Skeletal muscle tissue (tissue), 5 donors: ENCODE results near the gene RGS7. TPM values are rescaled to one million over a fixed set of nuclear protein-coding genes. Genes with fewer than 3 reads are reported as not detected.

Experiments used
- H3K27ac ChIP-seq: one replicate; pipeline ENCODE4 v1.7.0; 2013; ENCODE audit warnings: mild to moderate bottlenecking, low read depth, low read length, inconsistent platforms
- H3K27me3 ChIP-seq, 3 donors: one replicate each; pipeline ENCODE4 v1.7.0; 2013; ENCODE audit warnings: low read length in 3 of 3; ENCODE audit not compliant: control insufficient read depth in 3 of 3, insufficient read depth in 3 of 3
- H3K36me3 ChIP-seq, 3 donors: one replicate each; pipeline ENCODE4 v1.7.0; 2013; ENCODE audit warnings: low read length in 3 of 3; ENCODE audit not compliant: control insufficient read depth in 3 of 3, insufficient read depth in 3 of 3
- H3K4me1 ChIP-seq, 3 donors: one replicate each; pipeline ENCODE4 v1.7.0; 2013; ENCODE audit warnings: low read length in 3 of 3, mild to moderate bottlenecking in 3 of 3; ENCODE audit not compliant: control insufficient read depth in 3 of 3, insufficient read depth in 3 of 3
- H3K4me3 ChIP-seq, 3 donors: one replicate each; pipeline ENCODE4 v1.7.0; 2013; ENCODE audit warnings: low read length in 3 of 3
- H3K9ac ChIP-seq, 3 donors: one replicate each; pipeline ENCODE4 v1.7.0; 2013; ENCODE audit warnings: low read length in 3 of 3, mild to moderate bottlenecking in 3 of 3, moderate library complexity in 2 of 3, low read depth in 1 of 3
- H3K9me3 ChIP-seq, 3 donors: one replicate each; pipeline ENCODE4 v1.7.0; 2013; ENCODE audit warnings: low read length in 3 of 3; ENCODE audit not compliant: control insufficient read depth in 3 of 3
- small RNA-seq: library from RNA; depleted of rRNA; stranded (forward); fragments of <200 nt; gene quantifications from one replicate; pipeline ENCODE3, GENCODE V24; 2014
- total RNA-seq: library from RNA; depleted of rRNA; stranded (reverse); fragments of >200 nt; gene quantifications from one replicate; pipeline ENCODE4 v1.2.3, GENCODE V29; 2014
- donor health status: Osteomylitis.

Gene RGS7
- total RNA-seq, 1 donor from 2014 or later: not detected

GRCh38 chr1:240734001-240734400 is 623.0 kb downstream of the RGS7 start:
- H3K4me3 ChIP-seq: no peak overlapping the region
- no peaks in the 10 kb centered on the region for H3K27me3 ChIP-seq
- H3K36me3 ChIP-seq: no peaks in the 10 kb centered on the region
- H3K9me3 ChIP-seq: no peaks in the 10 kb centered on the region
- no peak overlapping the region for H3K9ac ChIP-seq
- H3K4me1 ChIP-seq: no peaks in the 10 kb centered on the region
- H3K27ac ChIP-seq: no peak overlapping the region

- no peaks in the 10 kb centered on the region for H3K36me3 ChIP-seq
- H3K9ac ChIP-seq: no peak overlapping the region
- H3K27me3 ChIP-seq: no peaks in the 10 kb centered on the region
- no peaks in the 10 kb centered on the region for H3K9me3 ChIP-seq
- no peak overlapping the region for H3K4me3 ChIP-seq
- H3K27ac ChIP-seq: no peak overlapping the region
- H3K4me1 ChIP-seq: no peaks in the 10 kb centered on the region
Measured at GRCh38 chr1:240732390-240732789, 624.6 kb downstream of the RGS7 start.

Small RNA genes within 50 kb of the gene (small RNA-seq; reads per million reads assigned to genes)
- not detected for gene MIR3123

Other genes with a start within 250 kb of the RGS7 start
- gene FH, start 162.6 kb upstream of the RGS7 start, total RNA-seq: 79.9 TPM
- 0.52 TPM for gene KMO, start 175.2 kb upstream of the RGS7 start, total RNA-seq